ENCODE data around the gene SP8. TPM values are rescaled to one million over a fixed set of nuclear protein-coding genes. Genes with fewer than 3 reads are reported as not detected.

SP8 gene
- polyA plus RNA-seq, 1 of the 3 experiments (the other 2 are of a cell fraction) = not detected

- Histone ChIP-seq H3K4me3 (ENCODE audit: low read depth in 2 of 2, low read length in 1 of 2) (peak overlapping the region in 1 of 2 experiments; percentile 18; a peak in 1 of 4 replicates), H3K4me2 (peak overlapping the region; percentile 55; the same call in 1 of the 2 replicates), H3K27ac (ENCODE audit: low read depth in 2 of 2, low read length in 1 of 2) (no peak overlapping the region), H3K27me3 (ENCODE audit: insufficient read depth) (peaks cover 98% of the 10 kb centered on the region), H3K36me3 (replicated peaks in 1 of 2; ENCODE audit: control insufficient read depth in 1 of 2, insufficient read depth in 2 of 2, low read length in 1 of 2) (no peaks in the 10 kb centered on the region), H3K79me2 (ENCODE audit: insufficient read depth) (no peaks in the 10 kb centered on the region), H3K9me2 (no peaks in the 10 kb centered on the region), H2AFZ (ENCODE audit: low read depth) (no peak overlapping the region), H4K20me1 (ENCODE audit: insufficient read depth) (no peaks in the 10 kb centered on the region), H3F3A (replicated peaks; ENCODE audit: insufficient read depth) (no peaks in the 10 kb centered on the region), H3K4me1 (ENCODE audit: control insufficient read depth in 1 of 2, insufficient read depth in 2 of 2, low read depth in 1 of 2, low read length in 1 of 2) (peaks cover 0 to 4% of the 10 kb centered on the region in 2 experiments; a peak in 1 of 4 replicates), H3K9ac (no peak overlapping the region), H3K9me3 (no peaks in the 10 kb centered on the region)
- TF ChIP-seq RXRA (IDR thresholded peaks at IDR 0.05; ENCODE audit: borderline replicate concordance, low read depth) = no peak
- no peak for TF ChIP-seq NRF1 (IDR thresholded peaks at IDR 0.05; ENCODE audit: low read depth, low read length)
- no peak for TF ChIP-seq ZBTB33 (IDR thresholded peaks at IDR 0.05; ENCODE audit: borderline replicate concordance, low read depth)
- no peak for TF ChIP-seq JUND (IDR thresholded peaks at IDR 0.05)
- TF ChIP-seq CHD2 (IDR thresholded peaks at IDR 0.05; ENCODE audit: low read length, partially characterized antibody) = no peak
- TF ChIP-seq FOSL2 (IDR thresholded peaks at IDR 0.05; ENCODE audit: borderline replicate concordance, low read depth) = no peak
- peak; percentile 33 for TF ChIP-seq CTCF (IDR thresholded peaks at IDR 0.05)
- TF ChIP-seq EZH2phosphoT487 (IDR thresholded peaks at IDR 0.05; ENCODE audit: borderline replicate concordance, low read depth) = peak; percentile 93
- no peak for TF ChIP-seq RFX5 (IDR thresholded peaks at IDR 0.05; ENCODE audit: low read length)
- TF ChIP-seq SMC3 (IDR thresholded peaks at IDR 0.05; ENCODE audit: low read depth, low read length) = no peak
- ChIA-PET CTCF (interaction anchor here (1.1 to 1.5 kb wide), 3 partner anchors 262 to 1311 kb away, joined by 3 to 4 read pairs (median 4); no protein-coding TSS in a partner anchor), POLR2A (no interaction called here)
- 8% methylated on average over 35 of the region's 49 CpGs for WGBS (ENCODE audit: low lambda C conversion rate)
- DNase-seq = peak; percentile 69
Measured at GRCh38 chr7:20783700-20784387, 2.8 kb downstream of the SP8 start.

GRCh38 chr7:20783125-20783699 is 3.5 kb downstream of the SP8 start:
- H3K36me3 ChIP-seq (replicated peaks in 1 of 2; ENCODE audit: control insufficient read depth in 1 of 2, insufficient read depth in 2 of 2, low read length in 1 of 2) = no peaks in the 10 kb centered on the region
- H3K4me2 ChIP-seq = no peak overlapping the region; the same call in 1 of the 2 replicates
- peaks cover 98% of the 10 kb centered on the region for H3K27me3 ChIP-seq (ENCODE audit: insufficient read depth)
- 8% methylated on average over 15 of the region's 15 CpGs for WGBS (ENCODE audit: low lambda C conversion rate)
- H3K9ac ChIP-seq = no peak overlapping the region
- H3F3A ChIP-seq (replicated peaks; ENCODE audit: insufficient read depth) = no peaks in the 10 kb centered on the region
- TF ChIP-seq TEAD4 (IDR thresholded peaks at IDR 0.05; ENCODE audit: borderline replicate concordance, insufficient read depth) (no peak), SMC3 (IDR thresholded peaks at IDR 0.05; ENCODE audit: low read depth, low read length) (no peak), FOXM1 (IDR thresholded peaks at IDR 0.05; ENCODE audit: low read depth) (no peak), FOXJ3 (CRISPR knock-in tag; IDR thresholded peaks at IDR 0.05) (no peak), ELF1 (IDR thresholded peaks at IDR 0.05) (no peak), JUND (IDR thresholded peaks at IDR 0.05) (no peak)
- ChIA-PET POLR2A (no interaction called here), CTCF (interaction anchor here (1.1 to 1.5 kb wide), 2 partner anchors 262 to 1311 kb away, joined by 3 to 4 read pairs; no protein-coding TSS in a partner anchor)
- no peak overlapping the region for H2AFZ ChIP-seq (ENCODE audit: low read depth)
- H3K4me1 ChIP-seq (ENCODE audit: control insufficient read depth in 1 of 2, insufficient read depth in 2 of 2, low read depth in 1 of 2, low read length in 1 of 2) = peaks cover 0 to 4% of the 10 kb centered on the region in 2 experiments; a peak in 1 of 4 replicates
- no peaks in the 10 kb centered on the region for H3K9me3 ChIP-seq
- H3K27ac ChIP-seq (ENCODE audit: low read depth in 2 of 2, low read length in 1 of 2) = no peak overlapping the region
- no peak overlapping the region for H3K4me3 ChIP-seq (ENCODE audit: low read depth in 2 of 2, low read length in 1 of 2)
- no peak for DNase-seq
- H3K9me2 ChIP-seq = no peaks in the 10 kb centered on the region
- H3K79me2 ChIP-seq (ENCODE audit: insufficient read depth) = no peaks in the 10 kb centered on the region
- no peaks in the 10 kb centered on the region for H4K20me1 ChIP-seq (ENCODE audit: insufficient read depth)
